Prostate gland (tissue), 2 donors: ENCODE data around the gene ADGRG7.

ENCODE experiments used
- CTCF ChIP-seq, 4 experiments: fragments of 200-600 bp in 2 of 4; fragments of 450-650 bp in 2 of 4; sonication (generic) in 2 of 4; IDR thresholded peaks; 1 replicate in 3 of 4; 2 replicates in 1 of 4; pipeline ENCODE4 v1.5.1; 2016 to 2019; ENCODE audit warnings: antibody characterized with exemption in 4 of 4, mild to moderate bottlenecking in 2 of 4, moderate library complexity in 2 of 4
- POLR2A ChIP-seq: fragments of 450-650 bp; IDR thresholded peaks from one replicate; pipeline ENCODE4 v1.6.1; 2016; ENCODE audit warnings: antibody characterized with exemption, mild to moderate bottlenecking

- TF ChIP-seq CTCF (IDR thresholded peaks at IDR 0.05) (no peak), POLR2A (no peak)
These were observed 31.9 kb upstream of the ADGRG7 start for GRCh38 chr3:100577382-100578008.
